ENCODE data around the gene SBF2.

The SBF2 gene

DNA sequence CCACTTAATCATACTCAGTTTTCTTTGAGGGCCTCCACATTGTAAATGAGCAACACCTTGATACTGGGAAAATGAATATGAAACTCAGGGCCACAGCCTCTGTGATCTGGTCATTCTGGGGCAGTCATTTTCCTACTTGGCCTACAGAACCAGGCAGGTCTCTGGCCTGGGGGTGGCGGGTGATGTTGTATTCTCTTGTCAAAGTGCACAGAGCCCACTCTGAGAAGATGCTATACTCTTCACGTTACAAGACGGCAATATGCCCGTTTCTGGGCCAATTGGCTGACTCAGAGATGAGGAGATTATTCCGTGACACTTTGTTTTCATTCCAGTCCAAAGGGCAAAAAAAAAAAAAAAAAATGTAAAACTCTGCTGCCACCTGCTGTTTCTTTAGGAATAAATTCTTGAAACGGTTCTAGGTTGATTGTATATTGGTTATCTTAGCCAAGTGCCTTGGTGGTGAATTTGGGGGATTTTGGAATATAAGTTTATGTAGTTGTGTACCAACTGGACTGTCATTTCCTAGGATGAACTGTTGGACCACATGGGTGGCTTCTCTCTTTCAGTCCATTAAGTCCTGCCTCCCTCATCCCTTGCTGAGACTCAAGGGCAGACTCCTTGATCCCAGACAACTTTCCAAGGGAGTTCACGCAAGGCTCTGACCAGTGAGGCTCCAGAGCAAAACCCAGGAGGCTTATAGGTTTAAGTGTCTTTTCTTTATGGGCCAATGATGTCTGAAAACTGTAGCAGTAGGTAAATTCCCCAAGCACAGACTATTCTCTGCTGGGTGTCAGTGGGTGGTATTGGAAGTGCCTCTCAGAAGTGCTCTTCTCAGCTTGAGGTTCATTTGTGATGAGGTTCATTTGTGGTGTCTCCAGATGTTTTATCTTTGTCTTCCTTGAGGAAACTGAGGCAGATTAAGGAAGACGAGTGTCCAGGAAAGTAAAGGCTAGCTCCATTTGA, 29.1 kb upstream of the SBF2 start:
- no peak for TF ChIP-seq ZFX (IDR thresholded peaks at IDR 0.05)
- TF ChIP-seq, protein P1, sequence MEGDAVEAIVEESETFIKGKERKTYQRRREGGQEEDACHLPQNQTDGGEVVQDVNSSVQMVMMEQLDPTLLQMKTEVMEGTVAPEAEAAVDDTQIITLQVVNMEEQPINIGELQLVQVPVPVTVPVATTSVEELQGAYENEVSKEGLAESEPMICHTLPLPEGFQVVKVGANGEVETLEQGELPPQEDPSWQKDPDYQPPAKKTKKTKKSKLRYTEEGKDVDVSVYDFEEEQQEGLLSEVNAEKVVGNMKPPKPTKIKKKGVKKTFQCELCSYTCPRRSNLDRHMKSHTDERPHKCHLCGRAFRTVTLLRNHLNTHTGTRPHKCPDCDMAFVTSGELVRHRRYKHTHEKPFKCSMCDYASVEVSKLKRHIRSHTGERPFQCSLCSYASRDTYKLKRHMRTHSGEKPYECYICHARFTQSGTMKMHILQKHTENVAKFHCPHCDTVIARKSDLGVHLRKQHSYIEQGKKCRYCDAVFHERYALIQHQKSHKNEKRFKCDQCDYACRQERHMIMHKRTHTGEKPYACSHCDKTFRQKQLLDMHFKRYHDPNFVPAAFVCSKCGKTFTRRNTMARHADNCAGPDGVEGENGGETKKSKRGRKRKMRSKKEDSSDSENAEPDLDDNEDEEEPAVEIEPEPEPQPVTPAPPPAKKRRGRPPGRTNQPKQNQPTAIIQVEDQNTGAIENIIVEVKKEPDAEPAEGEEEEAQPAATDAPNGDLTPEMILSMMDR (conservative IDR thresholded peaks at IDR 0.05) = peak; percentile 81
- H3K27ac ChIP-seq = no peak overlapping the region

DNA sequence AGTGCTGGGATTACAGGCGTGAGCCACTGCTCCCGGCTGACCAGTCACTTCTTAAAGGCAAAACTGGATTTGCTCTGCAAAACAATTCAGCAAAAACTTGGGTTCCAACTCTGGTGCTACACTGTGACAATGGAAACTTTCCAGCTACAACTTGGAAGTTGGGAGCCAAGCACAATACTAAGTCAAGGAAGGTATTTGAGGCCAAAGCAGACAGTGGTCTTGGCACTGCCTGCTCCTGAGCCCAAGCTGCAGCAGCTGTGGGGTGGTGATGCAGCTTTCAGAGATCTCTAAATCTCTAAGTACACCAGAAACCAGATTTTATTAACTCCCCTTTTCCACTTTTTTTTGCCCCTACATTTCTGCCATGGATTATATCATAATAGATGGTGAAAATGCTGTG, 28.4 kb upstream of the SBF2 start:
- TF ChIP-seq, protein P1 (conservative IDR thresholded peaks at IDR 0.05) = no peak
- no peak for TF ChIP-seq ZFX (IDR thresholded peaks at IDR 0.05)
- no peak overlapping the region for H3K27ac ChIP-seq

DNA sequence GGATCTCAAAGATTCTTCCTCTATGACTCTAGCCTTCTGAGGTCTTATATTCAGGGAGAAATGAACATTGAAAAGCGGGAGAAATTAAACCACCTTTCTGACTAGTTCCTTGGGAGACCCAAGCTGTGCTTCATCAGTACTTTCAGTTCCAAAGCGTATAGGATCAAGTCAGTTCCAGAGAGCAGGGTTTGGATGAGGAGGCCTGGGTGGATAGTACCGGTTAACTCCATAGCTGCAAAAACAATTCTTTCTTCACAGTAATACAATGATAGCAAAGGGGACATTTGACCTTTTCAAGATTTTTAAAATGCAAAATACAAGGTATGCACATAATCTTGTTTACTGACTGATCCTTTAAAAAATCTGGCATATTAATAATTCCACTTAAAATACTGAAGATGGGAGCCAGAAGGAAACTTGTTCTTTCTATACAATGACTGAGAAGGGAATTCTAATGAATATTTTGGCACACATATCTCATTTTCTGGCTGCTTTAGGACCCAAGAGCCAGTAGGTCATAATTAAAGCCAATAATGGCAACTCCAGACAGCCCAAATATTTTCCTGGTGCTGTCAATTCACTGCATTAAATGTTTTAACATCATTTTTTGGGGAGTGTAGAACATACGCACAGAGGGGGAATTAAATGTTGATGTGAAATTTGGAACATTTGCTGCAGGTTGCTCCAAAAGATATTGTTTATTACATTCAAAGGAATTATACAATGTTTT, 26.9 kb upstream of the SBF2 start:
- no peak overlapping the region for H3K27ac ChIP-seq
- TF ChIP-seq, protein P1 (conservative IDR thresholded peaks at IDR 0.05) = no peak
- TF ChIP-seq ZFX (IDR thresholded peaks at IDR 0.05) = no peak

DNA sequence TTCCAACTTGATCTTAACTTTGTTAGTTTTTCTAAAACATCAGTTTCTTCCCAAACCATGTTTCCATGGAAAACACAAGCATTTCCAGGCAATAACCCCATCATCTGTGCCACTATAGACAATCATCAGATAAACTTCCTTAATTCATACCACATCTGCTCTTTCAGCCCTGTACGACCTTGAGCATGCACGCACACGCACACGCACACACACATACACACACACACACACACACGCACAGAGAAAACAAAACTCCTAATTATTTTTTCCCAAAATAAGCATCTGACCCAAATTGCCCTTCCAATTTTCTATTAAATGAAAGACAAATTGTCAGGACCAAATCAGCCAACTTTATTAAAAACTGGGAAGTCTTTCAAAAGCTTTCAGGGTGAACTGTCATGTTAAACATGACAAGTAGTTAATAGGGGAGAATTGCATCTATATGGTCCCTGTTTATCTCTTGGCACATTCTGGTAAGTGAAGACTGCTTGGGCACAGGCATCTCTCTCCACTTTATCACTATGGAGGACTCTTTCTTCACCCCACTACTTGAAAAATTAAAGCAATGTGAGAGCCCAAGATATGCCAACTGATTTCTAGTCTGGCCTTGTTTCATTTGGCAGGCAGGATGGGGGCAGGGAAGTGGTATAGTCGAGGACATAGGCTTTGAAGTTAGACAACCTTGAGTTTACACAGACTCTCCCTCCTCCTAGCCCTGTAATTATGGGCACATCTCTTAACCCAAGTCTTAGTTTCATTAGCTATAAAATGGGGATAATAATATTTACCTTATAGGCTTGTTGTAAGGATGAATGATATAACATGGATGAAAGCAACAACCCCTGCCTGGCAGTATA, 25.9 kb upstream of the SBF2 start:
- TF ChIP-seq ZFX (IDR thresholded peaks at IDR 0.05) = no peak
- TF ChIP-seq, protein P1 (conservative IDR thresholded peaks at IDR 0.05) = no peak
- H3K27ac ChIP-seq = no peak overlapping the region

DNA sequence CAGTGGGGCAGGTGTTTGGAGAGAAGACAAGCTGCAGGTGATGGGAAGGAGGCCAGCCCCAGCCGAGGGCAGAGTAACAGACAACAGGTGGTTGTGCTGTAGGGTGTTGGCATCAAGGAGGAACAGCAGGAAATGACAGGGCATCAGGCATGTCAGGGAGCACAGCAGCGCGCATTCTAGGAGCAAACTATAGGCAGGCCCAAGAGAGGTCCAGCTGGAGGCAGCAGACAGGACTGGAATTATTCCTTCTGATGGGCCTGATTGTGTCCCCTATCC, 24.4 kb upstream of the SBF2 start:
- H3K27ac ChIP-seq = no peak overlapping the region
- TF ChIP-seq ZFX (IDR thresholded peaks at IDR 0.05) = no peak
- TF ChIP-seq, protein P1 (conservative IDR thresholded peaks at IDR 0.05) = no peak

DNA sequence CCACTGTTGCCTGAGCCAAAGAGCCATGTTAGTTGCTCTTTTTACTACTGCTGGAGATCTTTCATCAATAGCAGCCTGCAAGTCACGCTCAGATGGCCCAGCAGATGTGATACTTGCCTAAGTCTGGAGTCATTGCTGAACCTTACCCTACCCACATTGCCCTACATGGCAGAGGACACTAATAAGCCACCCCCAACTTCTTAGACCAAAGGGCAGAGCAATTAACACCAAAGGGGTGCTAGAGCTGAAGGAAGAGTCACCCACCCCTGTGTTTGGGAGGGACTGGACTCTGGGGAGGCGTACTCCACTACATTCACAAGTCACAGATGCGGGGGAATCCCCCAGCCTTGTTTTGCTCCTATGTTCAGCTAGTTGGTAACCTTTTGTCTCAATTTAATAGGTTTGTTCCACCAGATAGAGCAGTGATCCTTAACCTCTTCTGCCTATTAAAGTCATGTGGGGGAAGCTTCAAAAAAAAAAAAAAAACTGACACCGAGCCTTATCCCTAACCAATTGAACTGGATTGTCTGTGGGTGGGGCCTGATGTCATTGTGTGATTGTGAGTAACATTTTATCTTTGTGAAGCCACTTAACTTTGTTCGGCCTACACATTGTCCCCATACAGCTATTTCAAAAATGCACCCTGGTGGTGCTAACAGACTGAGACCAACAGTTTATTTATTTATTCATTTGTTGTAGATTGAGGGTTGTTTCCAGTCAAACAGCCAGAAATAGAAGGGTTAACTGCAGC, 23.9 kb upstream of the SBF2 start:
- TF ChIP-seq ZFX (IDR thresholded peaks at IDR 0.05) = no peak
- TF ChIP-seq, protein P1 (conservative IDR thresholded peaks at IDR 0.05) = no peak
- H3K27ac ChIP-seq = no peak overlapping the region

All from C4-2B (cell line).